GM19468 (cell line): ENCODE results near the gene CNNM3.
A peak's percentile ranks its signal among the peaks of the same experiment; 100 is the strongest.
"Not testable (repeated sequence)": the region's sequence is repeated elsewhere in the genome, so short reads cannot be mapped to it uniquely, and the experiment has no call there.

ENCODE experiments used
- ATAC-seq: cut with Tn5 transposase; IDR thresholded peaks from one replicate; pipeline ENCODE4 v1.9.1; 2021; ENCODE audit warnings: mild to moderate bottlenecking, moderate library complexity, moderate number of reproducible peaks; ENCODE audit not compliant: unreplicated experiment; ENCODE audit errors: extremely low read depth

Gene CNNM3

GRCh38 chr2:96816127-96816835, at the start of gene CNNM3:
Gene CNNM3, plus strand, starts transcription at chr2:96816268. Its CDS starts 10 bp downstream, at chr2:96816278.
- ATAC-seq = peak; percentile 65

DNA sequence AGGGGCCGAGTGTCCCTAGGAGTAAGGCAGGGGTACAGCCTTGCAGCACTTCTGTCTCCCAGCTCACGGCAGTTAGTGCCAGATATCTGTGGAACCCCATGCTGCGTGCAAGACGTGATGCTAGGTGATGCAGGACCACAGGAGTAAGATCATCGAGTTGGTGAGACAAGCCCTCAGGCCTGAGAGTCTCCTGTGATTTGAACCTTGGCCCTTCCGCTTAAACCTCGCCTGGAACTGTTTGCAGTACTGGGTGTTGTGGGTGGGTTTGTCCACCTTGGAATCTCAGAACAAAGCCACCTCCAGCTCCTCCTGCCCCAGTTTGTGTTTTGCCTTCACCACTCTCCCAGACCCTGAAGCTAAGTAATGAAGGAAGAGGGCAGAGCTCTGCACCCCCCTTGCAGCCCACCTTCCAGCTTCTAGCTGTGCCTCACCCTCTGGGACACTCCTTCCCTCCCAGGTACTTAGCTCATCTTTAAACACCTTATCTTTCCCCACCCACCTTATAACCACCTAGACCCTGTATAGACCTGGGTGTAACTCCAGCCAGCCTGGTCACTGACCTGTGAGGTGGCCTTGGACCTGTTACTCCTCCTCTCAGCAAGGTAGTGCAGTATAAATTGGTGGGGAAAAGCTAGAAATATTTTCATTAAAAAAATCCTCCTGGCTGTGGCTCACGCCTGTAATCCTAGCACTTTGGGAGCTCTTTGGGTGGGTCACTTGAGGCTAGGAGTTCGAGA, 48.8 kb upstream of the CNNM3 start:
- ATAC-seq = no peak

GRCh38 chr2:96768083-96768561, 47.9 kb upstream of the CNNM3 start:
- ATAC-seq = no peak

GRCh38 chr2:96769814-96770213, 46.3 kb upstream of the CNNM3 start:
- no peak for ATAC-seq

GRCh38 chr2:96770442-96771202, 45.4 kb upstream of the CNNM3 start:
- no peak for ATAC-seq

DNA sequence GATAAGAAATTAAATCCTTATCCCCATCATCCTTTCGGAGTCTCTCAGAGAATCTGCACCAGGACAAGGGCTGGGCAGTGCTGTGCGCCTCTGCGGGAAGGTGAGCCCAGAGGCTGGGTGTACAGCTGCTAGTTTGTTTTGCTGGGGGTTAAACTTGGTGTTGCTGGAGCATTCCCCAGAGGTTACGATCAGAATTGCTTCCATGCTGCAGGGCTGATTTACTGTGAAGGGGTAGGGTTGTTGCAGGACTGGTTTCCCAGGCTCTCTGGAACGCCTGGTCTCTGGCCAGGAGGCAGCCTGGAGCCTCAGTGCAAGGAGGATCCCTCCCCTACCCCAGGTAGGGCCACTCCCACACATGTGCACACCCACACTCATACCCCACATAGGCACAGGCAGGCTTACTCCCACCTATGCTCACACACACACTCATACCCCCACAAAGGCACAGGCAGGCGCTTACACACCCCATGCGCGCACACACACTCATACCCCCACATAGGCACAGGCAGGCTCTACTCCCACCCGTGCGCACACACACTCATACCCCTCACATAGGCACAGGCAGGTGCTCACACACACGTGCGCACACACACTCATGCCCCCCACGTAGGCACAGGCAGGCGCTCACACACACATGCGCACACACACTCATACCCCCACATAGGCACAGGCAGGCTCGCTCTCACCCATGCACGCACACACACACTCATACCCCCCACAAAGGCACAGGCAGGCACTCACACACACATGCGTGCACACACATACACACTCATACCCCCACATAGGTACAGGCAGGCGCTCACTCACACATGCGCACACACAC, 44.1 kb upstream of the CNNM3 start:
- no peak for ATAC-seq

DNA sequence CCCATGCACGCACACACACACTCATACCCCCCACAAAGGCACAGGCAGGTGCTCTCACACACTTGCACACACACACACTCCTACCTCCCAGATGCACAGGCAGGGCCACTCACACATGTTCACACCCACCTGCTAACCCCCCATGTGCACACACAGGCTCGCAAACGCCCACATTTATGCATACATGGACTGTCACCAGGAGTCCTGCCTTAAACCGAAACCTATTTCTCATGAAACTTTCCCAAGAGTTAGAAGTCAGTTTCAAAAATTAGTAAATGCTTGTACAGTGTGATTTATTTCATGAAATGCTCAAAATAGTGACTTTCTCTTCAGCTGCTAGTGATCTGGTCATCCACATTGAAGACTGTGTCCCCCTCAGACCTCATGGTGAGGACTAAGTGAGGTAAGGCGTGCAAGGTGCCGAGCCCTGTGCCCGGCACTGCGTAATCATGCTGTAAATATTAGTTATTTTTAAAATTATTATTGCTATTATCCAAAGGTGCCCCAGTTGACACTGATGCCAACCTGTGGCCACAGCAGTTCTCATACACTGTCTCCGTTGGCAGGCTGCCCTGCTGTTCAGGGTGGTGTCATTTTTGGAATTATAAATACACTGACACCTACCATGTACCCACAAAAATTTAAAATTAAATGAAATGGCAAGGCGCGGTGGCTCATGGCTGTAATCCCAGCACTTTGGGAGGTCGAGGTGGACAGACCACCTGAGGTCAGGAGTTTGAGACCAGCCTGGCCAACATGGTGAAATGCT, 43.0 kb upstream of the CNNM3 start:
- ATAC-seq = no peak

GRCh38 chr2:96773922-96774321, 42.1 kb upstream of the CNNM3 start:
- no peak for ATAC-seq

- ATAC-seq = no peak
Observed at GRCh38 chr2:96775160-96775559, 40.9 kb upstream of the CNNM3 start.

GRCh38 chr2:96783388-96783787, 32.7 kb upstream of the CNNM3 start:
- ATAC-seq = no peak

DNA sequence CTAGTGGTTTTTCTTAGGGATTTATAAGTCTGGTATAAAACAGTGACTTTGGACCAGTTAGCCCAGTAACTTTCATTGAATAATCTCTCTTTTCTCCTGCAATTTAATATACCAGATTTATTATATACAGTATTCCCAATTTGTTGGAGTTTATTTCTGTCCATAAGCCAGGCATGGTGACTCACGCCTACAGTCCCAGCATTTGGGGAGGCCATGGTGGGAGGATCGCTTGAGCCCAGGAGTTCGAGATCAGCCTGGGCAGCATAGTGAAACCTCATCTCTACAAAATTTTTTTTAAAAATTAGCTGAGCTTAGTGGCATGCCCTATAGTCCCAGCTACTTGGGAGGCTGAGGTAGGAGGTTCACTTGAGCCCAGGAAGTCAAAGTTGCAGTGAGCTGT, 28.7 kb upstream of the CNNM3 start:
- ATAC-seq = no peak

DNA sequence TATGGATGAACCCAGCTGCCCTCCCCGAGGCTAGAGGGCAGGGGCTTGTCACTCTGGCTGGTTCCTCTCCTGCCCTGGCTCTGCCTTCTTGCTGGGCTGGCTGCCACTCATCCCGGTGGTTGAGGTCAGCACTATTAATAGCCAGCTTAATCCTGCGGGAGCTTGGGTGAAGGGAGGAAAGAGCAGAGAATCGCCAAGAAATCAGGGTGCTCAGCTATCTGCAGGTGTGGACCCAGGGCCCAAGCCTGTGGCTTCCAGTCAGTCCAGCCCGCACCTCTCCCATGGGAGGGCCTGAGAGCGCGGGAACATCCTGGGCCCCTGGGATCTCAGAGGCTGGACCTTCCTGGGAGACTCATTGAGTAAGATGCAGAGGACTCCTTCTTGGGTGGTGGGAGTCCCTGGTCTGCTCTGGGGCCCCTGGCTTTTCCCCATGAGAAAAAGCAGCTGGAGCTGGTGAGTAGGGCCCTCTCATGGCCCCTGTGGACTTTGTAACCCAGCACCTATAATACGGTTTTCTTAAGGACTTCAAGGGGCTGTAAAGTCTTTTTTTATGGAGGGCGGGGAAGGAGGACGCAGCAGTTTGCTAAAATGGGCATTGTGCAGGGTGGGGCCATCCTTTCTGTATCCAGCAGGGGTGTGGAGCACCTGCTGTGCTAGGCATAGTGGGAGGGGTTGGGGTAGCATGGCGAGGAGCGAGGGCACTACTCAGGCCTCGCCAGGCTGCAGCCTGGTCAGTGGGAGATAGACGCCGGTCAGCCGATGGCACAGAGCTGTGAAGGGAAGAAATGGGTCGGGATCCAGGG, 27.4 kb upstream of the CNNM3 start:
- no peak for ATAC-seq

DNA sequence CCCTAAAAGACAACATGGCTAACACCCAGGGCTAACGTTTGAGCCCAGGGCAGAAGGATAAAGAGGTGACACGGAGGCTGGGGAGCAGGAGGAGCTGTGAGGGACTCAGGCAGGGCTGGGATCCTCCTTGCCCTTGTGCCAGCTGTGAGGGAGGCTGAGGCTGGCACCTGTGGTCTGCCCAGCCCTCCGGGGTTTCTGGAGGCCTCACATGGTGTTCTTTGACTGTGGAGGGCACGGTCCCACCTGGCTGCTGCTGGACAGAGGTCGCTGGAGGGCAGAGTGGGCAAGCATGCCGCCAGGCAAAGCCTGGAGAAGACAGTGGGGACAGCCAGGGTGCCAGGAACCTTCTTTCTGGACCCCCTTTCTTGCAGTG, 26.8 kb upstream of the CNNM3 start:
- no peak for ATAC-seq

DNA sequence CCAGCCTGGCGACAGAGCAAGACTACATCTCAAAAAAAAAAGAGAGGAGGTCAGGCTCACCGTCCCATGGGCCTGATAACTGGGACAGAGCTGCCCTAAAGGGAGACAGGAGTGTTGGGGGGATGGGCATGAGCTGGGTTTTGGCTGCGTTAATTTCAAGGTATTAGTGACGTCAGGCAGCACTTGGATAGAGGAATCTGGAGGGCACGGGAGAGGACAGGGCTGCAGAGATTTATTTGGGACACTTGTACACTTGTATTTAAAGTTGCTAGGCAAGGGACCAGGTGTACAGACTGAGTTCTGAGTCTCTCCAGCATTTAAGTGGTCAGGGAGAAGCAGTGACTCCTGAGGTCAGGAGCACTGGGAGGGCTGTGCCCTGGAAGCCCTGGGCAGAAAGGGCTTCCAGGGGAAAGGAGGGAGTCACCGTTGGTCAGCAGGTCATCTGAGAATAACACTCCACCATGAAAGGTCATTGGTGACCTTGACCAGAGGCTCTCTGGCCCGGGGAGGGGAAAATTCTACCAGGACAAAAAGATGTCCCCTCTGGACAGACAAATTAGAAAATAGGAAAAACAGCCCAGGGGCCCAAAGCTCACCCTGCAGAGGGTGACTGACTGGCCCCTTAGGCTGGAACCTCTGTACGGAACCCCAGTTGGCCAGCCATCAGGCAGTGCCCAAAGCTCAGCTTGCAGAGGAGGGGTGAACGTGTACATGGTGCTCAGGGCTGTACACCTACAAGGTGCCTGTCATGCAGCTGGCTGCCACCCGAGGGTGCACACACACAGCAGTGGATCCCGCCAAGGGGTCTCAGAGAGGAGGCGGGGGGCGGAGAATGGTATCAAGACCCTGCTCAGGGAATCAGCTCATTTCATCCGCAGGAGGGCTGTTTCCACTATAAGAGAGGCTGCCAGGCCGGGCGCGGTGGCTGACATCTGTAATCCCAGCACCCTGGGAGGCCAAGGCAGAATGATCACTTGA, 23.0 kb upstream of the CNNM3 start:
- no peak for ATAC-seq

DNA sequence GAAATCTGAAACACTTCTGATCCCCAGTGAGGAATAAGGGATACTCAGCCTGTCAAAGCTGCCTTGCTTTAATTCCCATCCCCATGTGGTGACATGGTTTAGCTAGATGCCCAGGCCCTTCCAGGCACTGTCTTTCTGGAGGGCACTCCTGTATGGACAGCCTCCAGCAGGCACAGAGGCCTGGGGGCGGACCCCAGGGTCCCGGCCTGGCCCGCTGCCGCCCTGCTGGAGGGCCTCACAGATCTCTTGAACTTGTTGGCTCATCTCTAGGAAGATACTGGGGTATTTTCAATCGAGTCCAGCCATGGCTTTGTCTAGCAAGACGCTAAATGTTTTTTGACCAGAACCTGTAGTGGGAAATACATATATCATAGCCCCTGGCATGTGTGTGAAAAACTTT, 21.0 kb upstream of the CNNM3 start:
- no peak for ATAC-seq

DNA sequence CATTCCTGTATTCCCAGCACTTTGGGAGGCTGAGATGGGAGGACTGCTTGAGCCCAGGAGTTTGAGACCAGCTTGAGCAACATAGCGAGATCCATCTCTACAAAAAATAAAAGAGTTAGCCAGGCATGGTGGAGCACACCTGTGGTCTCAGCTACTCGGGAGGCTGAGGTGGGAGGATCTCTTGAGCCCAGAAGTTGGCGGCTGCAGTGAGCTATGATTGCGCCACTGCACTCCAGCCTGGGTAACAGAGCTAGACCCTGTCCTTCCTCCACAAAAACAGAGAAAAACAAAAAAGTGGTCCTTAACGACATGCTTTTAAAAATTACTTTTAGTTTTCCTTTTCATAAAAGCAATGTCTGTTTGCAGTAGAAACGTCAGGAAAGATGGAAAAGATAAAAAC, 19.6 kb upstream of the CNNM3 start:
- ATAC-seq = not testable (repeated sequence)

DNA sequence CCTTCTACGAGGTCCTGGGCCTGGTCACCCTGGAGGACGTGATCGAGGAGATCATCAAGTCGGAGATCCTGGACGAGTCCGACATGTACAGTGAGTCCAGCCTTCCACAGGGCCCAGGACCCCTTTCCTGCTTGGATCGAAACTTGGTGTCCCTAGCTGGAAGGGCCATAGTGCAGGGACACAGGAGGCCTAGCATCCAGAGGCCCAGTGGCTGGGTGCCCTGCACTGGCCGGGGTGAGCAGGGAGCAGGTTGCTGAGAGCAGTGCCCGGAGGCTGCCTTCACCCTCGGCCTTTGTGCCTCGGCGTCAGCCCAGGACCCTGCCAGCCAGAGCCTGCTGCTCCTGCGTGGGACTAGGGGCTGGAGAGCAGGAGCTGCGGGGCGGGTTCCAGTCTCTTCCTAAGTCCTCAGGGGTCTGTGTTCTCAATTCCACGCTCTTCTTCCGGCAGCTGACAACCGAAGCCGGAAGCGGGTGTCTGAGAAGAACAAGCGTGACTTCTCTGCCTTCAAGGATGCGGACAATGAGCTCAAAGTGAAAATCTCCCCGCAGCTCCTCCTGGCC, 18.9 kb upstream of the CNNM3 start:
- ATAC-seq = no peak
